Activated CD4-positive, alpha-beta T cell treated with anti-CD3 and anti-CD28 coated beads for 1 hour (primary cell): ENCODE data around the gene PTGES2.

Source experiments
- DNase-seq: peaks from one replicate; pipeline ENCODE4 v3.0.0-alpha.2; 2020

PTGES2 gene

GRCh38 chr9:128153060-128153946, 25.8 kb upstream of the PTGES2 start:
- DNase-seq, result no peak

GRCh38 chr9:128152133-128153059, 24.9 kb upstream of the PTGES2 start:
- DNase-seq, result no peak

DNA sequence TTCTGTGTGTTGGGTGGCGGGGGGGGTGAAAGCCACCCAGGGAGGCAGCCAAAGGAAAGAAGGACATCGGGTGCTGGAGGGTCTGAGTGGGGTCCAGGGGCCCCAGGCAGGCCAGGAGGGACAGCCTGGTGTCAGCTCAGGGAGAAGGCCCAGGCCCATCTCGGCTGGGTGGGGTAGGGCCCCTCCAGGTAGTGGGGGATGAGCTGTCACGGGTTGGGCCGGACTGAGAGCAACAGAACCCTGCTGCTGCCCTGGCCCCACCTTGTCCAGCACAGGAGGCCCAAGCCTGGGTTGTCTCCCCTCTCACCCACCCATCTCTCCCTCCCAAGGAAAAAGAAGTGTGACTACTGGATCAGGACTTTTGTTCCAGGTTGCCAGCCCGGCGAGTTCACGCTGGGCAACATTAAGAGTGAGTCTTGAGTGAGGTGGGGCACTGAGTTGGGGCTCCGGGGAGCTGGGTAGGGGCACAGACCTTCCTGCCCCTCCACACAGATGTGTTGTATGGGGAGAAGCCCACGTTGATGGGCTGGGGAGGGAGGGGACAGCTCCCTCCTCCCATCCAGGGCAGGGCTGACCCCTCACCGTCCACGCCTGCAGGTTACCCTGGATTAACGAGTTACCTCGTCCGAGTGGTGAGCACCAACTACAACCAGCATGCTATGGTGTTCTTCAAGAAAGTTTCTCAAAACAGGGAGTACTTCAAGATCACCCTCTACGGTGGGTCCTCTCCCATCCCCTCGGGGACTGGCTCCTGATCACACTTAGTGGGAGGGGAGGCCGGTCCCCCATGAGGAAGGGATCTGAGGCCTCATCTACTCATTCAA, 24.0 kb upstream of the PTGES2 start:
- DNase-seq, result no peak

GRCh38 chr9:128150594-128151308, 23.2 kb upstream of the PTGES2 start:
- no peak for DNase-seq

DNA sequence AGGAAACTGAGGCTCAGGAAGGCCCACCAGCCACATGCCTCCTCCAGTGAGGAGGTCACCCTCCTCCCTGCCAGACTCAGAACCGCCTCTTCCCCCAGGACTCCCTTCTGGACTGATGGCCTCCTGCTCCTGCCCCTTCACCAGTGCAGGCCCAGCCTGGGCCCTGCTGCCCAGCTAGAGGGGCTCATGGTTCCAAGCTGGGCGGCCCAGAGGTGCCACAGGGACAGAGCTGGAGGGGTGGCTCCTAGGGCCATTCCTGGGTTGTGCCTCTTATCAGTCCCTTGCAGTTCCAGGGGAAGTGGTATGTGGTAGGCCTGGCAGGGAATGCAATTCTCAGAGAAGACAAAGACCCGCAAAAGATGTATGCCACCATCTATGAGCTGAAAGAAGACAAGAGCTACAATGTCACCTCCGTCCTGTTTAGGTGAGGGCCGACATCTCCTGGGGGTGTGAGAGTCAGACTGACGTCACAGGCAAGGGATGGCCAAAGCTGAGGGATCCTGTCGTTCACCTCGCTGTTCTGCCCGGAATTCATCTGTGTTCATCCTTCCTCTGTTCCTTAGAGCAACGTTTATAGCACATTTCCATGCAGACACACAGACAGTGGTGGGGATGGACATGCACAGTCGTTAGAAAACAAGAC, 22.5 kb upstream of the PTGES2 start:
- no peak for DNase-seq

- no peak for DNase-seq
These were observed 21.6 kb upstream of the PTGES2 start, which contains the start of gene LCN2 for GRCh38 chr9:128149001-128149701. LCN2 (plus strand) TSS chr9:128149453; CDS start chr9:128149526, 73 bp downstream.

- DNase-seq, result no peak
These were observed 21.0 kb upstream of the PTGES2 start for GRCh38 chr9:128148509-128149000.

GRCh38 chr9:128146591-128147120, 19.1 kb upstream of the PTGES2 start:
- no peak for DNase-seq

- no peak for DNase-seq
These were observed 18.4 kb upstream of the PTGES2 start for GRCh38 chr9:128145951-128146351.

GRCh38 chr9:128145536-128145935, 18.0 kb upstream of the PTGES2 start:
- DNase-seq, result no peak

GRCh38 chr9:128144239-128145181, 17.0 kb upstream of the PTGES2 start:
- no peak for DNase-seq

DNA sequence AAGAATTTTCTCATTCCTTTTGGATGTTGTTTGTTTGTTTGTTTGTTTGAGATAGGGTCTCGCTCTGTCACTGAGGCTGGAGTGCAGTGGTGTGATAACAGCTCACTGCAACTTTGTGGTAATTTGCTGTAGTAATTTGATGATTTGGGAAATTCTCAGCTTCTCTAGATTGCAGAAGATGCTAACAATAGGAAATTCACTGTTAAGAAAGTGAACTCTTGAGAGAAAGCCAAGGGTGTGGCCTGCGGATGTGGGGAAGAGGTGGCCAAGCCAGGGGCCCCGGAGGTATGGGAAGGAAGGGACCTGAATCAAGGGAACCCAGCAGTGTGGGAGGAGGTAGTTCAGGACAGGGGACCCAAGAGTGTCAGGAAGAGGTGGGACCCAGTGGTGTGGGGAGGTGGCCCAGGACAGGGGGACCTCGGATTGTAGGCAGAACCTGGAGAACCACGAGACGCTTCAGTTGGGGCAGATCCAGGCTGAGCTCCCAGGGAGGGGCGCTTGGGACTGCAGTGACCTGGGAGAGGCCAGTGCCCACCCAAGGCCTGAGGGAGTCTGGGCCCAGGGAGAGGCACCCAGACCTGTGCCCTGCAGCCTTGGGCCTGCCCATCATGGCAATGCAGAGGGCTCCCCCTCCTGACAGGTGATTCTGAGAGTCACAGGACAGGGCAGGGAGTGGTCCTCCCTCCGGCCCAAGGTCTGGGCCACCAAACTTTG, 16.2 kb upstream of the PTGES2 start:
- no peak for DNase-seq

DNA sequence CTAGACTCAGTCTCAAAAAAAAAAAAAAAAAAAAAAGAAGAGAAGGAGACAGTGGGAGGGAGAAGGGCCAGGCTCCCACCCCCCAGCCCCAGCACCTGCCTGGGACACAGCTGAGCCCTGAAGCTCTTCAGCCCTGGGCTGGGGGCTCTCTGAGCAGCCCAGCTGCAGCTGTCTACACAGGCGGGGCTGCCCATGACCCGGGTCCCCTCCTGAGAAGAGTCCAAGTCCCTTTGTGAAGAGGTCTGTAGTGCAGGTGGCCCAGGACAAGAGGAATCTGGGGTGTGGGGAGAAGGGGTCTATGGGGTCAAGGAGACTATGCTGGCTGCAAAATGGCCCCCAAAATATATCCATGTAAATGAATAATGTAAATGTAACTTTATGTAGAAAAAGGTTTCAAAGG, 15.1 kb upstream of the PTGES2 start:
- no peak for DNase-seq

DNA sequence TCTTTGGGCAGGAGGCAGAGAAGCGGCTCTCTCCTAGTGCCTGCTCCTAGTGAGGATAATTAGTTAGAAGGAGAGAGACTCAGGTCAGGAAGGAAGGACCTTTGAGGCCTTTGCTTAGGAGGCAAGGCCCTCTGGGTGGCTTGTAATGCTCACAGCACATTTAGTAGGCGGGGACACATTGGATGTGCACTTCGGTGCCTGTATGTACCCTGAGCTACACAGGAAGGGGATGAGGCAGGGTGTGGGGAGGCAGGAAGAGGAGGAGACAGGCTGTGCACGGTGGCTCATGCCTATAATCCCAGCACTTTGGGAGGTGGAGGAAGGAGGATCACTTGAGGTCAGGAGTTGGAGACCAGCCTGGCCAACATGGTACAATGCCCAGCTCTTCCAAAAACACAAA, 14.5 kb upstream of the PTGES2 start:
- no peak for DNase-seq

- no peak for DNase-seq
These were observed 14.1 kb upstream of the PTGES2 start for GRCh38 chr9:128141604-128142003.

GRCh38 chr9:128139621-128140020, 12.1 kb upstream of the PTGES2 start:
- no peak for DNase-seq

GRCh38 chr9:128138001-128138400, 10.5 kb upstream of the PTGES2 start:
- no peak for DNase-seq
